ENCODE results near the gene EIF1AY. TPM values are rescaled to one million over a fixed set of nuclear protein-coding genes. Genes with fewer than 3 reads are reported as not detected.

EIF1AY gene
- total and polyA plus RNA-seq, 2 of the 13 experiments (the other 11 are each of a cell fraction or from before 2014, with no cell fraction given), result 20.9 to 53.2 TPM

DNA sequence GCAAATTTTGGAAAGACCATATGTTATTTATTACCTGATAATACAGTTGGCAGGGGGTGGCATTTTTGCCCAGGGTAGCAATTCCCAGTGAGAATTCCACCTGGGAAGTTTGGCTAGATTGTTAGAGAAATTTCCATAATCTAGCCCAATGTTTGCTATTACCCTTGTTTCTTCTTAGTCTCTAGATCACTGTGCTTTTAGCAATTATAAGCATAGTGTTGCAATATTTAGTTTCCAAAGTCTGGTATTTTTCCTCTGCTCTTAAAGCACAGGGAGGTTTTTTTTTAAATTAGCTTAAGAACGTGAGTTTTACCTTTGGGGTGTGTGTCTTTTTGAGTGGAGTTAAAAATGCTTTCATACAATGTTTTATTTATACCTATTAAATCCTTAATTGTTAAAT, 26.3 kb upstream of the EIF1AY start:
- Histone ChIP-seq H3K4me2 (ENCODE audit: low read depth, low read length) (no peak overlapping the region), H3K9me3 (ENCODE audit: low read length) (peaks cover 5% of the 10 kb centered on the region; the same call in 1 of the 2 replicates), H2AFZ (ENCODE audit: low read length) (no peak overlapping the region), H3K27ac (ENCODE audit: extremely low read length, insufficient read depth, low read length) (no peak overlapping the region), H3K9ac (ENCODE audit: insufficient read depth, low read depth, low read length) (no peak overlapping the region), H3K36me3 (replicated peaks in 1 of 2; ENCODE audit: control insufficient read depth in 1 of 2, insufficient read depth in 2 of 2, low read length in 2 of 2) (no peaks in the 10 kb centered on the region), H3K4me1 (ENCODE audit: insufficient read depth, low read length) (no peaks in the 10 kb centered on the region), H3K79me2 (ENCODE audit: insufficient read depth, low read length) (no peaks in the 10 kb centered on the region), H3K4me3 (replicated peaks in 1 of 3; ENCODE audit: insufficient read depth in 1 of 3, low read depth in 2 of 3, low read length in 3 of 3) (no peak overlapping the region), H3K27me3 (ENCODE audit: control insufficient read depth in 1 of 2, insufficient read depth in 2 of 2, low read length in 2 of 2) (no peaks in the 10 kb centered on the region), H4K20me1 (ENCODE audit: insufficient read depth, low read length) (no peaks in the 10 kb centered on the region)
- DNase-seq (ENCODE audit: low spot score) (no peak), ATAC-seq (no peak), FAIRE-seq (no peak)
- in situ Hi-C loops (cut with HindIII; ENCODE audit: extremely low pct_ligation_motif_present, low pct_unique_long_range_greater_than_20kb) (no loop called here), intact Hi-C loops (cut with micrococcal nuclease; ENCODE audit: unreplicated experiment) (no loop called here)
- CTCF ChIA-PET (ENCODE audit: low intra/inter-chr PET ratio, low total read pairs), result no interaction called here
- no peak for TF ChIP-seq ZNF510 (CRISPR knock-in tag; IDR thresholded peaks at IDR 0.05; ENCODE audit: low read depth)
- TF ChIP-seq, protein P1, sequence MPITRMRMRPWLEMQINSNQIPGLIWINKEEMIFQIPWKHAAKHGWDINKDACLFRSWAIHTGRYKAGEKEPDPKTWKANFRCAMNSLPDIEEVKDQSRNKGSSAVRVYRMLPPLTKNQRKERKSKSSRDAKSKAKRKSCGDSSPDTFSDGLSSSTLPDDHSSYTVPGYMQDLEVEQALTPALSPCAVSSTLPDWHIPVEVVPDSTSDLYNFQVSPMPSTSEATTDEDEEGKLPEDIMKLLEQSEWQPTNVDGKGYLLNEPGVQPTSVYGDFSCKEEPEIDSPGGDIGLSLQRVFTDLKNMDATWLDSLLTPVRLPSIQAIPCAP (CRISPR knock-in tag; IDR thresholded peaks at IDR 0.05; ENCODE audit: low read depth), result no peak
- TF ChIP-seq BCL6 (CRISPR knock-in tag; IDR thresholded peaks at IDR 0.05), result peak; percentile 46; the same call in 1 of the 2 replicates
- TF ChIP-seq CEBPB (IDR thresholded peaks at IDR 0.05; ENCODE audit: borderline replicate concordance, low read depth, low read length), result peak; percentile 45; the same call in 1 of the 2 replicates
- TF ChIP-seq, protein P2, sequence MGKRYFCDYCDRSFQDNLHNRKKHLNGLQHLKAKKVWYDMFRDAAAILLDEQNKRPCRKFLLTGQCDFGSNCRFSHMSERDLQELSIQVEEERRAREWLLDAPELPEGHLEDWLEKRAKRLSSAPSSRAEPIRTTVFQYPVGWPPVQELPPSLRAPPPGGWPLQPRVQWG (CRISPR knock-in tag; IDR thresholded peaks at IDR 0.05; ENCODE audit: borderline replicate concordance, low read depth), result no peak
- BruUV-seq (replicated peaks), result no TSS peak
- POLR2A ChIA-PET, result no interaction called here
- 13% methylated on average over 1 of the region's 1 CpG for WGBS (ENCODE audit: low lambda C conversion rate)

DNA sequence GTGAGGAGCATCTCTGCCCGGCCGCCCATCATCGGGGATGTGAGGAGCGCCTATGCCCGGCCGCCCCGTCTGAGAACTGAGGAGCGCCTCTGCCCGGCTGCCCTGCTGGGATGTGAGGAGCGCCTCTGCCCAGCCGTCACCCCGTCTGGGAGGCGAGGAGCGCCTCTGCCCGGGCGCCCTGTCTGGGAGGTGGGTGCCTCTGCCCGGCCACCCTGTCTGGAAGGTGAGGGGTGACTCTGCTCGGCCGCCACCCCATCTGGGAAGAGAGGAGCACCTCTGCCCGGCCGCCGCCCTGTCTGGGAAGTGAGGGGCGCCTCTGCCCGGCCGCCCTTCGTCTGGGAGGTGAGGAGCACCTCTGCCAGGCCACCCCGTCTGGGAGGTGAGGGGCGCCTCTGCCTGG, 23.7 kb upstream of the EIF1AY start:
- POLR2A ChIA-PET, result no interaction called here
- no peak for TF ChIP-seq PAWR (CRISPR knock-in tag; IDR thresholded peaks at IDR 0.05; ENCODE audit: borderline replicate concordance)
- no peak for TF ChIP-seq GATAD1 (CRISPR knock-in tag; IDR thresholded peaks at IDR 0.05)
- TF ChIP-seq POLR2AphosphoS5 (IDR thresholded peaks at IDR 0.05; ENCODE audit: low read depth, low read length), result no peak
- TF ChIP-seq XBP1 (CRISPR knock-in tag; IDR thresholded peaks at IDR 0.05), result no peak
- TF ChIP-seq RFX5 (IDR thresholded peaks at IDR 0.05; ENCODE audit: low read depth, low read length), result no peak
- TF ChIP-seq ZNF264 (CRISPR knock-in tag; IDR thresholded peaks at IDR 0.05), result no peak
- no peak for TF ChIP-seq FOXM1 (CRISPR knock-in tag; IDR thresholded peaks at IDR 0.05)
- TF ChIP-seq, protein P3, sequence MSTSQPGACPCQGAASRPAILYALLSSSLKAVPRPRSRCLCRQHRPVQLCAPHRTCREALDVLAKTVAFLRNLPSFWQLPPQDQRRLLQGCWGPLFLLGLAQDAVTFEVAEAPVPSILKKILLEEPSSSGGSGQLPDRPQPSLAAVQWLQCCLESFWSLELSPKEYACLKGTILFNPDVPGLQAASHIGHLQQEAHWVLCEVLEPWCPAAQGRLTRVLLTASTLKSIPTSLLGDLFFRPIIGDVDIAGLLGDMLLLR (CRISPR knock-in tag; IDR thresholded peaks at IDR 0.05), result no peak
- TF ChIP-seq, protein P4, sequence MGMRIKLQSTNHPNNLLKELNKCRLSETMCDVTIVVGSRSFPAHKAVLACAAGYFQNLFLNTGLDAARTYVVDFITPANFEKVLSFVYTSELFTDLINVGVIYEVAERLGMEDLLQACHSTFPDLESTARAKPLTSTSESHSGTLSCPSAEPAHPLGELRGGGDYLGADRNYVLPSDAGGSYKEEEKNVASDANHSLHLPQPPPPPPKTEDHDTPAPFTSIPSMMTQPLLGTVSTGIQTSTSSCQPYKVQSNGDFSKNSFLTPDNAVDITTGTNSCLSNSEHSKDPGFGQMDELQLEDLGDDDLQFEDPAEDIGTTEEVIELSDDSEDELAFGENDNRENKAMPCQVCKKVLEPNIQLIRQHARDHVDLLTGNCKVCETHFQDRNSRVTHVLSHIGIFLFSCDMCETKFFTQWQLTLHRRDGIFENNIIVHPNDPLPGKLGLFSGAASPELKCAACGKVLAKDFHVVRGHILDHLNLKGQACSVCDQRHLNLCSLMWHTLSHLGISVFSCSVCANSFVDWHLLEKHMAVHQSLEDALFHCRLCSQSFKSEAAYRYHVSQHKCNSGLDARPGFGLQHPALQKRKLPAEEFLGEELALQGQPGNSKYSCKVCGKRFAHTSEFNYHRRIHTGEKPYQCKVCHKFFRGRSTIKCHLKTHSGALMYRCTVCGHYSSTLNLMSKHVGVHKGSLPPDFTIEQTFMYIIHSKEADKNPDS (CRISPR knock-in tag; IDR thresholded peaks at IDR 0.05), result no peak
- ATAC-seq (no peak), FAIRE-seq (no peak), DNase-seq (ENCODE audit: low spot score) (no peak)
- in situ Hi-C loops (cut with HindIII; ENCODE audit: extremely low pct_ligation_motif_present, low pct_unique_long_range_greater_than_20kb), result no loop called here
- WGBS (ENCODE audit: low lambda C conversion rate), result no CpG with 5 or more reads among the region's 28 CpGs
- Histone ChIP-seq H3K4me3 (replicated peaks in 1 of 3; ENCODE audit: insufficient read depth in 1 of 3, low read depth in 2 of 3, low read length in 3 of 3) (no peak overlapping the region), H3K9me3 (ENCODE audit: low read length) (no peaks in the 10 kb centered on the region), H3K4me1 (ENCODE audit: insufficient read depth, low read length) (no peaks in the 10 kb centered on the region), H3K4me2 (ENCODE audit: low read depth, low read length) (no peak overlapping the region), H3K27me3 (ENCODE audit: control insufficient read depth in 1 of 2, insufficient read depth in 2 of 2, low read length in 2 of 2) (no peaks in the 10 kb centered on the region), H4K20me1 (ENCODE audit: insufficient read depth, low read length) (no peaks in the 10 kb centered on the region), H3K79me2 (ENCODE audit: insufficient read depth, low read length) (no peaks in the 10 kb centered on the region), H3K9ac (ENCODE audit: insufficient read depth, low read depth, low read length) (no peak overlapping the region), H2AFZ (ENCODE audit: low read length) (no peak overlapping the region), H3K36me3 (replicated peaks in 1 of 2; ENCODE audit: control insufficient read depth in 1 of 2, insufficient read depth in 2 of 2, low read length in 2 of 2) (no peaks in the 10 kb centered on the region), H3K27ac (ENCODE audit: extremely low read length, insufficient read depth, low read length) (no peak overlapping the region)
- CTCF ChIA-PET (ENCODE audit: low intra/inter-chr PET ratio, low total read pairs), result no interaction called here
- BruUV-seq (replicated peaks), result no TSS peak
- intact Hi-C loops (cut with micrococcal nuclease; ENCODE audit: unreplicated experiment), result no loop called here

Data from HepG2 (cell line).